ENCODE measurements around the gene CELA3A. TPM values are rescaled to one million over a fixed set of nuclear protein-coding genes. Genes with fewer than 3 reads are reported as not detected.
A peak's percentile ranks its signal among the peaks of the same experiment; 100 is the strongest.

Gene CELA3A
- total RNA-seq, 4 donors from 2014 or later: not detected

DNA sequence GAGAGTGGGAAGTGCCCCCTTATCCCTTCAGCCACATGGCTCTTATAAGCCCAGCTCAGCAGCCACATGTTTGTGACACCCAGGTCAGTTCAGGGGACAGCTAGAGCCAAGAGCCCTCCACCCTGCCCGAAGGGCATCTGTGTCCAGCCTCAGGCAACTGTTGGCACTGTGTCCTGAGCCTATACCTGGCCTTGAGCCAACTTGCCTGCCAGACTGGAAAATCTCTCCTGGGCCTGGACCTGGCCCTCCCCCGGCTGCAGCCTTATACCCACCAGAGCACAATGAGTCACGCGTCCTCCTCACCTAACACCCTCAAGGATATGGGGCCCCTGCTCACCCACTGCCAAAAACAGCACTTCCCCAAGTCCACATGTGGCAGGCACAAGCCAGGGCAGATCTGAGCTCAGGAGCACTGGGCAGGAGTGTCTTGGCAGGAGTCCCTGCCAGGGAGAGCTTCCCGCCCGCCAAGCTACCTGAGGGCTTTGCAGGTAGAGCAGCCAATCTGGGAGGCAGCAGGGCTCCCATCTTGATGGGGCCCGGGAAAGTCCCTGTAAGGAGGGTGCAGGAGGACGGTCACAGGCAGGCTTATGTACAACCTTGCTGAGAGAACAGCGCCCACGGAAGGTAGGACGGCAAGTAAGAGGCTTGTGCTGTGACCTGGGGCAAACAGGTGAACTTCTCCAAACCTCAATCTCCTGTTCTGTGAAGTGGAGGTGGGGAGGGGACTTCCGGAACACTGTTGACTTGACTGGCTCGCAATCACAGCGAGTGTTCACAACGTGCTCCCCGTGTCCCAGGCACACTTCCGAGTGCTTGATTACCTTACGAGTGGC, 44.5 kb upstream of the CELA3A start:
- in situ Hi-C loops (cut with MboI; ENCODE audit: low pct_ligation_motif_present in 1 of 4, low pct_unique_long_range_greater_than_20kb in 1 of 4, low sequenced_read_pairs in 3 of 4): loop anchor here in 2 of 4 donors (25.0 kb wide), 2 partner anchors 95 to 270 kb away; no protein-coding TSS in a partner anchor
- whole genome bisulfite sequencing, 2 donors (ENCODE audit: low coverage in 1 of 2): 43% methylated on average over 16 of the region's 18 CpGs; no CpG with 5 or more reads in 1 of the 2 donors

DNA sequence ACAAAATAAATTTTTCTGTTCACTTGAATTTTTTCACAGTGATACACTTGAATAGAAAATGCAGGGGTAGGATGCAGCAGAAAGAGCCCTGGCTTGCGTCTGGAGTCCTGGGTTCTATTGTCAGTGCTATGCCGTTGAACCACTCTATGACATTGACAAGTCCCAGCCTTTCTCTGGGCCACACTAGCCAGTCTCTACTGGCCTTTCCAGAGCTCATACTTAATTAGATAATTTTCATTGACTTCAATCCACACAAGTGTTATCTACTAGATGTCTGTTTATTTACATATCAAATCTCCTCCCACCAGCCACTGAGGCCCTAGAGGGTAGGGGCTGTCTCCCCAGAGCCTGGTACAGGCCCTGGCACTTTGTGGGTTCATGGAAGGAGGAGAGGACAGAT, 40.1 kb upstream of the CELA3A start:
- Histone ChIP-seq H3K27ac (peak overlapping the region in 3 of 4 donors; percentile 8 to 30 (median 28)), H3K9me3 (no peaks in the 10 kb centered on the region), H3K4me1 (peaks cover 7 to 20% (median 13%) of the 10 kb centered on the region in 4 donors), H3K36me3 (no peaks in the 10 kb centered on the region), H3K27me3 (no peaks in the 10 kb centered on the region), H3K4me3 (no peak overlapping the region)
- WGBS, 2 donors (ENCODE audit: low coverage in 1 of 2): 60 to 74% methylated on average over 1 to 2 of the region's 2 CpGs
- in situ Hi-C loops (cut with MboI; ENCODE audit: low pct_ligation_motif_present in 1 of 4, low pct_unique_long_range_greater_than_20kb in 1 of 4, low sequenced_read_pairs in 3 of 4): loop anchor here in 2 of 4 donors (25.0 kb wide), 2 partner anchors 99 to 274 kb away; no protein-coding TSS in a partner anchor
- intact Hi-C loops (cut with DNase I; ENCODE audit: low total_unique reads): no loop called here
- DNase-seq: no peak
- no peak for TF ChIP-seq CTCF (IDR thresholded peaks at IDR 0.05)
- no peak for TF ChIP-seq EP300 (IDR thresholded peaks at IDR 0.05; ENCODE audit: low read depth)
- TF ChIP-seq POLR2A (IDR thresholded peaks at IDR 0.05): no peak
- TF ChIP-seq POLR2AphosphoS5 (IDR thresholded peaks at IDR 0.05): no peak

More for the DNA sequence above, 44.5 kb upstream of the CELA3A start:
- intact Hi-C loops (cut with DNase I; ENCODE audit: low total_unique reads): no loop called here
- no peaks in the 10 kb centered on the region for H3K9me3 ChIP-seq
- peak; percentile 66 for DNase-seq
- H3K27ac ChIP-seq: peak overlapping the region in 3 of 4 donors; percentile 37 to 77 (median 58)
- no peaks in the 10 kb centered on the region for H3K27me3 ChIP-seq
- H3K4me3 ChIP-seq: no peak overlapping the region
- H3K36me3 ChIP-seq: no peaks in the 10 kb centered on the region
- no peak for TF ChIP-seq POLR2A (IDR thresholded peaks at IDR 0.05)
- TF ChIP-seq EP300 (IDR thresholded peaks at IDR 0.05; ENCODE audit: low read depth): no peak
- TF ChIP-seq POLR2AphosphoS5 (IDR thresholded peaks at IDR 0.05): peak in 1 of 3 donors; percentile 4
- TF ChIP-seq CTCF (IDR thresholded peaks at IDR 0.05): no peak
- H3K4me1 ChIP-seq: peaks cover 7 to 27% (median 19%) of the 10 kb centered on the region in 4 donors

GRCh38 chr1:21961799-21962198, 39.7 kb upstream of the CELA3A start:
- intact Hi-C loops (cut with DNase I; ENCODE audit: low total_unique reads): no loop called here
- Histone ChIP-seq H3K27ac (peak overlapping the region in 3 of 4 donors; percentile 8 to 30 (median 28)), H3K9me3 (no peaks in the 10 kb centered on the region), H3K4me3 (no peak overlapping the region), H3K36me3 (no peaks in the 10 kb centered on the region), H3K4me1 (peaks cover 5 to 16% (median 8%) of the 10 kb centered on the region in 4 donors), H3K27me3 (no peaks in the 10 kb centered on the region)
- no peak for TF ChIP-seq CTCF (IDR thresholded peaks at IDR 0.05)
- no peak for TF ChIP-seq POLR2A (IDR thresholded peaks at IDR 0.05)
- no peak for TF ChIP-seq EP300 (IDR thresholded peaks at IDR 0.05; ENCODE audit: low read depth)
- in situ Hi-C loops (cut with MboI; ENCODE audit: low pct_ligation_motif_present in 1 of 4, low pct_unique_long_range_greater_than_20kb in 1 of 4, low sequenced_read_pairs in 3 of 4): loop anchor here in 2 of 4 donors (25.0 kb wide), 2 partner anchors 99 to 274 kb away; no protein-coding TSS in a partner anchor
- WGBS, 2 donors (ENCODE audit: low coverage in 1 of 2): 73% methylated on average over 2 of the region's 2 CpGs; no CpG with 5 or more reads in 1 of the 2 donors
- no peak for DNase-seq

DNA sequence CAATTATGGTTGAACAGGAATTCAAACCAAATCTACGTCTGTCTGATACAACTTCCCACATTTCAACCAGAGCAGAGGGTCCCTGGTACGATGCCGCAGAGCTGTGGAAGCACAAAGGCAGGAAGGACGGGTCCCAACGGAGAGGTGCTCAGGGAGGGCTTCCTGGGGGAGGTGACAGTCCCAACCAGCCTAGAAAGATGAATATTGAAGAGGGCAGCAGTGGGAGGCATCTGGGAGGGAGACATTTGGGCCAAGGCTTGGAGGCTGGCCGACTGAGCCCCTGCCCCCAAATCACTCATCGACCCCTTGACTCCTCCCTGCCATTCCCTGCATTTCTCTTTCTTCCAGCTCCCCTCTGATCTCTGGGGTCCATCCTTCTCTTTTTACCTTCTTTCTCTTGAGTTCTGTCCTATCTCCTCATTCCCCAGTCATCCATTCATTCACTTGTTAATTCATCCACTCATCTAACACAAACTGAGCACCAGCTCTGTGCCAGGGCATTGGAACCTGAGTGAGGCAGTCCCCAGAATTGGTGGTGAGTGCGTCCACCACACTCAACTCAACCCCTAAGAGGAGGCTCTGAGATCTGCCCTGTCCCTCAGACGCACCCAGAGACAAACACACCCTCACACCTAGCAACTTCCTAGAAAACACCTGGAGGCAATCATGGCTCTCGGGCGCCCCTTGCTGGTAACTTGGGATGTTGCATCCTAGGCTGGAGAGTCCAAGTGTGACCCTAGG, 37.8 kb upstream of the CELA3A start:
- in situ Hi-C loops (cut with MboI; ENCODE audit: low pct_ligation_motif_present in 1 of 4, low pct_unique_long_range_greater_than_20kb in 1 of 4, low sequenced_read_pairs in 3 of 4) (loop anchor here in 2 of 4 donors (25.0 kb wide), 2 partner anchors 101 to 276 kb away; no protein-coding TSS in a partner anchor), intact Hi-C loops (cut with DNase I; ENCODE audit: low total_unique reads) (no loop called here)
- WGBS, 2 donors (ENCODE audit: low coverage in 1 of 2): 55 to 84% methylated on average over 7 to 11 of the region's 11 CpGs

More for the DNA sequence above, 37.8 kb upstream of the CELA3A start:
- TF ChIP-seq POLR2A (IDR thresholded peaks at IDR 0.05) (no peak), CTCF (IDR thresholded peaks at IDR 0.05) (peak; percentile 89 to 96 (median 92))
- Histone ChIP-seq H3K4me3 (no peak overlapping the region), H3K27ac (no peak overlapping the region), H3K4me1 (peaks cover 0 to 4% (median 0%) of the 10 kb centered on the region in 4 donors), H3K36me3 (no peaks in the 10 kb centered on the region), H3K9me3 (no peaks in the 10 kb centered on the region), H3K27me3 (no peaks in the 10 kb centered on the region)
- DNase-seq: peak; percentile 88
